ENCODE data around the gene ZNF264. TPM values are rescaled to one million over a fixed set of nuclear protein-coding genes. Genes with fewer than 3 reads are reported as not detected.

ZNF264 gene
- total and polyA plus RNA-seq, 2 of the 8 experiments (the other 6 are each of a cell fraction or from before 2014, with no cell fraction given) = 3.6 to 20.0 TPM

DNA sequence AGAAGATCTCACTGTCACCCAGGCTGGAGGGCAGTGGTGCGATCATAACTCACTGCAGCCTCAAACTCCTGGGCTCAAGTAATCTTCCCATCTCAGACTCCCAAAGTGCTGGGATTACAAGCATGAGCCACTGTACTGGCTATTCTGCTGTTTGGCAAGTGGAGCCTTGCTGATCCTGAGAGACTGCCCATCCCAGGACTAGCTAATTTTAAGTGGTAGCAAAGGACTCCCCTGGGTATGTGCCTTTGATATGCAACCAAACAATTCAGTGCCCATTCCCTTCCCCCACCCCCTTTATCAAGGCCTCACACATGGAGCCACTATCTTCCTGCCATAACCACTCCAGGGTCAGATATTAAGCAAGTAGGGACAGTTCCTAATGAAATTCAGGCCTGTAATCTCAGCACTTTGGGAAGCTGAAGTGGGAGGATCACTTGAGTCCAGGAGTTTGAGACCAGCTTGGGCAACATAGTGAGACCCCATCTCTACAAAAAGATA is 72.0 kb downstream of the ZNF264 start:
- CTCF ChIA-PET (ENCODE audit: partially characterized antibody) = interaction anchor here (0.6 to 0.9 kb wide), 2 partner anchors 9 to 58 kb away, joined by 3 read pairs; no protein-coding TSS in a partner anchor
- peaks cover 0 to 7% (median 1%) of the 10 kb centered on the region in 4 experiments; a peak in 2 of 7 replicates for H3K4me1 ChIP-seq (replicated peaks in 1 of 4; ENCODE audit: control insufficient read depth in 3 of 4, insufficient read depth in 4 of 4, low read length in 3 of 4)
- no peak overlapping the region for H2BK120ac ChIP-seq (replicated peaks; ENCODE audit: low read depth, low read length)
- no peak overlapping the region for H2AFZ ChIP-seq (ENCODE audit: low read length)
- no peak overlapping the region for H2BK20ac ChIP-seq (ENCODE audit: low read length)
- no peak overlapping the region for H3K18ac ChIP-seq (ENCODE audit: extremely low read depth, low read length)
- no peak overlapping the region for H3K27ac ChIP-seq (ENCODE audit: low read depth, low read length)
- FAIRE-seq (no peak), DNase-seq (ENCODE audit: low read depth in 1 of 2, low spot score in 2 of 2) (no peak)
- H2BK12ac ChIP-seq (ENCODE audit: low read depth, low read length) = no peak overlapping the region
- no peak overlapping the region for H2AK5ac ChIP-seq (ENCODE audit: low read depth, low read length)
- H4K20me1 ChIP-seq (replicated peaks in 1 of 2; ENCODE audit: control insufficient read depth in 1 of 2, insufficient read depth in 2 of 2, low read length in 2 of 2) = no peaks in the 10 kb centered on the region
- no peak overlapping the region for H4K5ac ChIP-seq (ENCODE audit: insufficient read length, low read depth, low read length)
- H3K79me2 ChIP-seq (ENCODE audit: control insufficient read depth in 1 of 2, insufficient read depth in 2 of 2, low read length in 2 of 2) = no peaks in the 10 kb centered on the region
- H3K23me2 ChIP-seq (ENCODE audit: low read depth, low read length) = no peaks in the 10 kb centered on the region
- no peaks in the 10 kb centered on the region for H3K79me1 ChIP-seq (ENCODE audit: low read depth, low read length)
- H3K9ac ChIP-seq (replicated peaks in 1 of 4; ENCODE audit: extremely low read depth in 1 of 4, low read depth in 3 of 4, low read length in 3 of 4) = no peak overlapping the region; a peak in 1 of 7 replicates
- WGBS, 2 experiments (ENCODE audit: extremely low coverage in 1 of 2, insufficient coverage in 1 of 2, insufficient read length in 1 of 2, insufficient replicate concordance in 2 of 2, low coverage in 1 of 2, low lambda C conversion rate in 2 of 2, missing lambda C conversion rate in 1 of 2) = 90% methylated on average over 1 of the region's 1 CpG; no CpG with 5 or more reads in 1 of the 2 experiments
- peaks cover 0 to 2% (median 0%) of the 10 kb centered on the region in 4 experiments; a peak in 1 of 8 replicates for H3K36me3 ChIP-seq (ENCODE audit: control insufficient read depth in 2 of 4, insufficient read depth in 4 of 4, low read length in 3 of 4)
- H3K9me3 ChIP-seq (ENCODE audit: insufficient read depth in 2 of 2, low read depth in 1 of 2, low read length in 1 of 2) = no peaks in the 10 kb centered on the region
- H3K14ac ChIP-seq (ENCODE audit: insufficient read length) = no peak overlapping the region
- no peaks in the 10 kb centered on the region for H3K27me3 ChIP-seq (replicated peaks in 1 of 4; ENCODE audit: control insufficient read depth in 3 of 4, extremely low read depth in 1 of 4, insufficient read depth in 3 of 4, low read length in 3 of 4)
- peak overlapping the region; percentile 16 to 47; a peak in 2 of 4 replicates for H3K4me2 ChIP-seq (ENCODE audit: insufficient read depth in 1 of 2, low read depth in 2 of 2, low read length in 2 of 2)
- no peak overlapping the region for H2BK5ac ChIP-seq (ENCODE audit: low read depth, low read length)
- POLR2A ChIA-PET (ENCODE audit: partially characterized antibody) = interaction anchor here (0.6 to 1.6 kb wide), 8 partner anchors 9 to 740 kb away, joined by 3 to 5 read pairs (median 3); partner anchors contain the start of gene ZNF805
- H2BK15ac ChIP-seq (ENCODE audit: low read length) = no peak overlapping the region
- no peak overlapping the region for H4K8ac ChIP-seq (ENCODE audit: extremely low read depth, insufficient read depth, low read length)
- H3K4ac ChIP-seq (replicated peaks; ENCODE audit: insufficient read length, low read depth, low read length) = no peak overlapping the region
- H4K91ac ChIP-seq (replicated peaks; ENCODE audit: insufficient read length, low read length) = no peak overlapping the region
- H3K23ac ChIP-seq (ENCODE audit: insufficient read length) = no peak overlapping the region
- H3K56ac ChIP-seq (replicated peaks; ENCODE audit: insufficient read length, low read depth, low read length) = no peak overlapping the region
- H3K4me3 ChIP-seq (ENCODE audit: extremely low read depth in 1 of 4, insufficient read depth in 2 of 4, low read depth in 3 of 4, low read length in 4 of 4) = no peak overlapping the region
- TF ChIP-seq POU5F1 (IDR thresholded peaks at IDR 0.05; ENCODE audit: low read depth, low read length) (no peak), HDAC6 (IDR thresholded peaks at IDR 0.05; ENCODE audit: low read depth, low read length) (no peak), SUZ12 (IDR thresholded peaks at IDR 0.05; ENCODE audit: low read length) (no peak), GTF2F1 (IDR thresholded peaks at IDR 0.05; ENCODE audit: borderline replicate concordance, low read depth, low read length) (no peak), HDAC2 (IDR thresholded peaks at IDR 0.05; ENCODE audit: borderline replicate concordance in 1 of 2, low read depth in 2 of 2, low read length in 2 of 2) (no peak), NANOG (IDR thresholded peaks at IDR 0.05; ENCODE audit: insufficient read depth, low read depth, low read length, poor library complexity, severe bottlenecking) (no peak)
- TF ChIP-seq, protein P1, sequence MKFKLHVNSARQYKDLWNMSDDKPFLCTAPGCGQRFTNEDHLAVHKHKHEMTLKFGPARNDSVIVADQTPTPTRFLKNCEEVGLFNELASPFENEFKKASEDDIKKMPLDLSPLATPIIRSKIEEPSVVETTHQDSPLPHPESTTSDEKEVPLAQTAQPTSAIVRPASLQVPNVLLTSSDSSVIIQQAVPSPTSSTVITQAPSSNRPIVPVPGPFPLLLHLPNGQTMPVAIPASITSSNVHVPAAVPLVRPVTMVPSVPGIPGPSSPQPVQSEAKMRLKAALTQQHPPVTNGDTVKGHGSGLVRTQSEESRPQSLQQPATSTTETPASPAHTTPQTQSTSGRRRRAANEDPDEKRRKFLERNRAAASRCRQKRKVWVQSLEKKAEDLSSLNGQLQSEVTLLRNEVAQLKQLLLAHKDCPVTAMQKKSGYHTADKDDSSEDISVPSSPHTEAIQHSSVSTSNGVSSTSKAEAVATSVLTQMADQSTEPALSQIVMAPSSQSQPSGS (IDR thresholded peaks at IDR 0.05; ENCODE audit: low read length) = no peak
- TF ChIP-seq, protein P2, sequence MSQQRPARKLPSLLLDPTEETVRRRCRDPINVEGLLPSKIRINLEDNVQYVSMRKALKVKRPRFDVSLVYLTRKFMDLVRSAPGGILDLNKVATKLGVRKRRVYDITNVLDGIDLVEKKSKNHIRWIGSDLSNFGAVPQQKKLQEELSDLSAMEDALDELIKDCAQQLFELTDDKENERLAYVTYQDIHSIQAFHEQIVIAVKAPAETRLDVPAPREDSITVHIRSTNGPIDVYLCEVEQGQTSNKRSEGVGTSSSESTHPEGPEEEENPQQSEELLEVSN (IDR thresholded peaks at IDR 0.05) = no peak
- TF ChIP-seq, protein P3, sequence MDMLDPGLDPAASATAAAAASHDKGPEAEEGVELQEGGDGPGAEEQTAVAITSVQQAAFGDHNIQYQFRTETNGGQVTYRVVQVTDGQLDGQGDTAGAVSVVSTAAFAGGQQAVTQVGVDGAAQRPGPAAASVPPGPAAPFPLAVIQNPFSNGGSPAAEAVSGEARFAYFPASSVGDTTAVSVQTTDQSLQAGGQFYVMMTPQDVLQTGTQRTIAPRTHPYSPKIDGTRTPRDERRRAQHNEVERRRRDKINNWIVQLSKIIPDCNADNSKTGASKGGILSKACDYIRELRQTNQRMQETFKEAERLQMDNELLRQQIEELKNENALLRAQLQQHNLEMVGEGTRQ (IDR thresholded peaks at IDR 0.05; ENCODE audit: low read length) = no peak

Data from H1 (cell line).